Stimulated activated CD8-positive, alpha-beta memory T cell treated with anti-CD3 and anti-CD28 coated beads, Interleukin-4, amount 100 ng/mL, for 1 hour (primary cell): Measurements from ENCODE around the gene FAM240A.

Experiments
- DNase-seq, 2 donors: peaks; one replicate each; pipeline ENCODE4 v3.0.0-alpha.2; 2020; ENCODE audit warnings: low read depth in 2 of 2, low spot score in 1 of 2

Gene FAM240A

DNA sequence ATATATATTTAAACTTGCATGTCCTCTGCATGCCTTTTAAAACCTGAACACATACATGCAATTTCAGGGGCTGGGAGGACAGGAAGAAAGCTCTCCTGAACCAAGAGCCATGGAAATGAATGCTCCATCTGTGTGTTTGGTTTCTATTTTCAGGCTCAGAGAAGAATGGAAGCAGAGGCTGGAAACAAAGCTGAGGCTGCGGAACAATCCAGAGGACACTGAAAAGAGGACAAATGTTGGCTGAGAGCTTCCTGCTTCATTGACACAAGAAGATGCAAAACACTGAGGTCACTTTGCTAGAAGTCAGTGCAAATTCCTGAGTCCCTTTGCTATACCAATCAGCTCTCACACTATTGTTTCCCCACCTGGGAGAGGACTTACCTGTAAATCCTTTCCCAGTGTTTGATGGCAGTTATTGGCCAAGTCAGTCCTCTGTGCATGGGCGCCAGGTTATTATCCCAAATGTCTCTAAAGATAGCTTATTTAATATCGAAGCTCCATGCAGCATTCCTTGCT lies 12.7 kb downstream of the FAM240A start:
- no peak for DNase-seq

- DNase-seq, result no peak
Observed at GRCh38 chr3:46626039-46626438, 13.7 kb downstream of the FAM240A start.

DNA sequence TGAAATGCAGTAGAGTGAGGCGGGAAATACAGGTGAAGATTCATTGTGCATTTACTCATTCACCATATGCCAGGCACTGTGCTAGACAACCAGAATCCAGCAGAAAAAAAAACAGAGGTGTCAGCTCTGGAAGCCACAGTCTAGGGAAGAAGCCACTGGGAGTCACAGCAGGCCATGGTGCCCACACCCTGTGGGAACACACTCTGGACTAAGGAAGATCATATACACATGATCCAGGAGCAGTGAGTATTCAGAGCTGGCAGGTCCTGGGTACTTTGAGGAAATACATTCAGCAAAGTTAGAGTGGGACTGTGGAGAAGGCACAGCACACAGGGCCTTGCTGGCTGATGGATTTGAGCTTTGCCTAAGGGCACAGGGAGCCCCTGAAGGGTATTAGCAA lies 14.8 kb downstream of the FAM240A start:
- DNase-seq, result no peak

DNA sequence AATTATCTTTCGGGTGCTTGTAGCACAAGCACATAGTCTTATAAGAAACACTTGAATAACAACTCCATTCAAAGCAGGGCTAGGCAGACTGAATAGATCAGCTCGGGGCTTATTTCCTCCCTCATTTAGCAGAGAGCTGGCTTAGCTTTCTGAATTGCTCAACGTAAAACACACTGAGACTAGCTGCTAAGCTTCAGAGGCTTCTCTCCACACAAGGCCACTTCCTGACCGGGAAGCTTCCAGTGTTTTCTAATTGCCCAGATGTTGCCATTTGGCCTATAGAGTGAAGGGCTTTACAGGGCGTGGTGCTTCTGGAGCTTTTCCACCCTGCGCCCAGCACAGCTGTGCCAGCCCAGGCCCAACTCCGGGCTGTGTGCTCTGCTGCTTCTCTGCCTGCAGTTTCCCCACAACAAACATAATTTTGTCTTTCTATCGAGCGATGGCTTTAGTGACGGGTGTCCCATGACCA lies 16.6 kb downstream of the FAM240A start:
- no peak for DNase-seq

DNA sequence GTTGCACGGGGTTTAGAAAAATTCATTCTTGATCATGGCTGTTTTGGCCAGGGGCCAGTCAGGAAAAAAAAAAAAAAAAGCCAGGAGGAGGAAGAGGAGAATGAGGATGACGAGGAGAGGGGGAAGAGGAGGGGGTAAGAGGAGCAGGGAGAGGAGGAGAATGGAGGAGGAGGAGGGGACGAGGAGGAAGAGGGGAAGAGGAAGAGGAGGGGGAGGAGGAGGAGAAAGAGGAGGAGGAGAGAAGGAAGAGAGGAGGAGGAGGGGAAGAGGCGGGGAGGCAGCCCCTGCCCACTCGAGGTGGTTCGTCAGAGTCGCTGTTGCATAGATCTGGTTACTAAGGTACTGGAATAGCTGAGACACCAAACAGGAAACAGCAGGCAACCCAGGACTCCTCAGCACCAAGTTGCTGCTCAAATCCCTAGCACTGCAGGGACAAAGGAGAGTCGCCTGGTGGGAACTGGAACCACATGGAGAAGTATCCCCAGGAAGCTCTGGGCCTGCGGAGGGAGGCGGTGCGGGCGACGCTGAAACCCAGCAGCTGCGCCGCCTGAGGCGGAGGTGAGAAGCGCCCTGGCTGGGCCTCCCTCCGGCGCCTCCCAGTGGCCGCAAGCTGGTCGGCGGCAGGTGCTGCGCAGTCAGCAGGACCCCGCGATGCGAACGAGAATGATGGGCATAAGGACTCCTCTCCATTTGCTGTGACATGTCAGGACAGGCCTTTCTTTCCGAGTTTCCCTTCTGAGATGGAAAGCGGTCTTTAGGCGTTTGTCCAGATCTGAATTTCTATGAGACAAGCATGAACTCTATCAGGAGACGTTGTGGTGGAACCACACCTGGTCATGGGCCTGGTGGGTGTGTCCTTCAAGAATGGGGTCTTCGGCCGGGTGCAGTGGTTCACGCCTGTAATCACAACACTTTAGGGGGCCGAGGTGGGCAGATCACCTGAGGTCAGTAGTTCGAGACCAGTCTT lies 17.5 kb downstream of the FAM240A start:
- DNase-seq, result peak; percentile 36 to 54

- DNase-seq, result no peak
Observed at GRCh38 chr3:46632792-46633191, 20.5 kb downstream of the FAM240A start.

- DNase-seq, result no peak
Observed at GRCh38 chr3:46634856-46635255, 22.5 kb downstream of the FAM240A start.

DNA sequence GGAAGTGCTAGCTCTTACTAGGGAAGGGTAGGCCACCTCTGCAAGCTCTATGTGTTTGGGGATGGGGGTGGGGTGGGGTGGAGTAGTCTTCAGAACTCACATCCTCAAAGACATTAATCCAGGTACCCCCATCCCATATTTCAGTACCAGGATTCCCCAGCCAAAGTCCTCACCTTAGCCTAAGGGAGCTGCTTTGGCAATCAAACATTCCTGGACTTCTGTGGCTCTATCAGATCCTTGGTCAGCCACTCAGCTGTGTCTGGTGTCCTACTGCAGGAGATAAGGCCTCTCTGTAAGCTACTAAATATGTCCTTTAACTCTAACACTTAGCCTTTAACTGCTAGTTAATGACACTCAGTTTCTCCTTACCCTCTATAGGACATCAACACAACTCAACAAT lies 26.9 kb downstream of the FAM240A start:
- no peak for DNase-seq

GRCh38 chr3:46640927-46641326 lies 28.6 kb downstream of the FAM240A start:
- DNase-seq, result no peak

GRCh38 chr3:46642971-46643370 lies 30.6 kb downstream of the FAM240A start:
- no peak for DNase-seq

DNA sequence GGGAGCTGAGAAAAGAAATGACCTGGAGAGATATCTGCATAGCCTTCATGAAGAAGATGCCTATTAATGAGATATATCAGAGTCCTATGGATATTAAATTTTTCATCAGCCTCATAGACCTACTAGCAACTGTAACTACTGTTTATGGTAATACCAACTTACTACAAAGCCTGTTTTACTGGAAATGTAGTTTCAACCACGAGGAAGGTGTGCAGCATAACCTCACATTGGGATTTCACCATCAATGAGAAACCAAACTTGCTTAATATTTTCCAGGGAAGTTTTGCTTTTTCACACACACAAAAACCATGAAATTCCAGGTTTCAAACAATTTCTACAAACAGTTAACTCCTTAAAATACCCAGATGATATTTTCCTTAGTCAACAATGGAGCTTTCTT lies 31.4 kb downstream of the FAM240A start:
- no peak for DNase-seq

DNA sequence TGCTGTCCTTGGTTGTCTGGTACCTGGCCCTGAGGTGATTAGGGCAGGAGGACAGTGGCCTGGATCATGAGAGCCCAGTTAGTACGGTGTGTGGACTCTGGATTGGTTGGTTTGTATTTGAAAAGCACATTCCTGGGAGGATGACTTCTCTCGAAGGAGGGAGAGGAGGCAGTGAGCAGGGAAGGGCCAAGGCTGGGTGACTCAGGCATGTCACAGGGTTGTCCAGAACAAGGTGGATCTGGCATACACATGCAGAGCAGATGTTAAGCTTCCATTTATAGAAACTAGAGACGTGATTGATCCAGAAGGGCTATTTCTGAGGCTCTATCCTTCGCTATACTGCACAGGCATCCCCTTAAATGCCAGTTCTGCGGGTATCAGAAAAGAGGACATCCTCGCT lies 34.4 kb downstream of the FAM240A start:
- no peak for DNase-seq

GRCh38 chr3:46648096-46648495 lies 35.8 kb downstream of the FAM240A start:
- no peak for DNase-seq

DNA sequence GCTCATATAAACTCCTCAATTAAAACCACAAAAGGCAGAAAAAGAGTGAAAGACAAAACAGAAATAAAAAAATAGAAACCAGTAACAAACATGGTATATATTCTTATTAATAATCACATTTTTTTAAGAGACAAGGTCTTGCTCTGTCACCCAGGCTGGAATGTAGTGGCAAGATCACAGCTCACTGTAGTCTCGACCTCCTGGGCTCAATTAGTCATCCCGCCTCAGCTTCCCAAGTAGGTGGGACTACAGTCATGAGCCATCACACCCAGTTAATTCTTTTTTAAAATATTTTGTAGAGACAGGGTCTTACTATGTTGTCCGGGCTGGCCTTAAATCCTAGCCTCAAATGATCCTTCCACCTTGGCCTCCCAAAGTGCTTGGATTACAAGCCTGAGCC lies 37.1 kb downstream of the FAM240A start:
- DNase-seq, result no peak

GRCh38 chr3:46651084-46651483 lies 38.8 kb downstream of the FAM240A start:
- no peak for DNase-seq

- DNase-seq, result no peak
Observed at GRCh38 chr3:46655271-46655670, 42.9 kb downstream of the FAM240A start.

GRCh38 chr3:46656778-46657556 lies 44.6 kb downstream of the FAM240A start:
- DNase-seq, result no peak

GRCh38 chr3:46659285-46659684 lies 47.0 kb downstream of the FAM240A start:
- DNase-seq, result no peak

DNA sequence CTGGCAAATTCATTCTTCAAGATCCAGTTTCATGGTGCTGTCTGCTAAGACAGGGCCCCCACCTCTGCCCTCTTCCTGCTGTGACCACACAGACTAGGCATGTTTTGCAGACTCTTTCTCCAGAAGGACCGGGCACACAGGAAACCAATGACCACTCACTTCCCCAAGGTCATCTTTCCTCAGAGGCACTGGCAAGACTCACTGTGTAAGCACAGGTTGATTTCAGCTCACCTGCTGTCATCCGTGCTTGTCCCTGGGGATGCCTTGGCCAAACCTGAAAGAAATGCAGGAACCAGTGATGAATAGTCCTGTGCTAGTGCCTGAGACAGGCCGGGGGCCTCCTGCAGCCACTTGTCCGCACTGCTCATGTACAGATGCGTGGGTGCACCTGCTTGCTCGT lies 47.7 kb downstream of the FAM240A start:
- DNase-seq, result no peak

GRCh38 chr3:46660543-46661523 lies 48.5 kb downstream of the FAM240A start:
- DNase-seq, result no peak
